Ammon's horn (tissue), 1 donor: Measurements from ENCODE around the gene MRPL45.

Experiments used
- DNase-seq: peaks from one replicate; pipeline ENCODE4 v3.0.0-alpha.2; 2016; ENCODE audit warnings: low spot score

The MRPL45 gene

DNA sequence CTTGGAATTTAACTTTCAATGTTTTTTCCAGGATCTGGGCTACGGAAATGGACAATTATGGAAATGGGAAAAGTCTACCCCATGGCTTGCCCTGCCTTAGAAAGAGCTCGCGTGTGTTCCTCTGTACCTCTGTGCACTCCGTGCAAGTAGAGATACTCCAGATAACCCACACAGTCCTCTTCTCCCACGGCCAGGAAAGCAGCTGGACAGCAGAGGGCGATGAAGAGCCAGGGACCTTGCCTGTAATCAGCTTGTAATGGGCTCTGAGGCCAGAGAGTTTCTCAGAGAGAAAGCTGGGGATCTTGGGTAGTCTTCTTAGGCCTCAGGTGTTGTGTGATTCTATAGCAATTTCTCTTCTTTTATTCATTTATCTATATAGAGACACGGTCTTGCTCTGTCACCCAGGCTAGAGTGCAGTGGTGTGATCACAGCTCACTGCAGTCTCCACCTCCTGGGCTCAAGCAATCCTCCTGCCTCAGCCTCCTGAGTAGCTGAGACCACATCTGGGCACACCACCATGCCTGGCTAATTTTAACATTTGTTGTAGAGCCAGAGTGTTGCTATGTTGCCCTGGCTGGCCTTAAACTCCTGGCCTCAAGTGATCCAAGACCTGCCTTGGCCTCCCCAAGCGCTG lies 52.2 kb downstream of the MRPL45 start:
- DNase-seq: peak; percentile 94

GRCh38 chr17:38350035-38350434 lies 53.1 kb downstream of the MRPL45 start:
- DNase-seq: no peak

- DNase-seq: peak; percentile 96
Observed at GRCh38 chr17:38351412-38352222, 54.6 kb downstream of the MRPL45 start, which contains the start of gene SOCS7. Gene SOCS7, plus strand, starts transcription at chr17:38351844. Its CDS starts 209 bp downstream, at chr17:38352053.

DNA sequence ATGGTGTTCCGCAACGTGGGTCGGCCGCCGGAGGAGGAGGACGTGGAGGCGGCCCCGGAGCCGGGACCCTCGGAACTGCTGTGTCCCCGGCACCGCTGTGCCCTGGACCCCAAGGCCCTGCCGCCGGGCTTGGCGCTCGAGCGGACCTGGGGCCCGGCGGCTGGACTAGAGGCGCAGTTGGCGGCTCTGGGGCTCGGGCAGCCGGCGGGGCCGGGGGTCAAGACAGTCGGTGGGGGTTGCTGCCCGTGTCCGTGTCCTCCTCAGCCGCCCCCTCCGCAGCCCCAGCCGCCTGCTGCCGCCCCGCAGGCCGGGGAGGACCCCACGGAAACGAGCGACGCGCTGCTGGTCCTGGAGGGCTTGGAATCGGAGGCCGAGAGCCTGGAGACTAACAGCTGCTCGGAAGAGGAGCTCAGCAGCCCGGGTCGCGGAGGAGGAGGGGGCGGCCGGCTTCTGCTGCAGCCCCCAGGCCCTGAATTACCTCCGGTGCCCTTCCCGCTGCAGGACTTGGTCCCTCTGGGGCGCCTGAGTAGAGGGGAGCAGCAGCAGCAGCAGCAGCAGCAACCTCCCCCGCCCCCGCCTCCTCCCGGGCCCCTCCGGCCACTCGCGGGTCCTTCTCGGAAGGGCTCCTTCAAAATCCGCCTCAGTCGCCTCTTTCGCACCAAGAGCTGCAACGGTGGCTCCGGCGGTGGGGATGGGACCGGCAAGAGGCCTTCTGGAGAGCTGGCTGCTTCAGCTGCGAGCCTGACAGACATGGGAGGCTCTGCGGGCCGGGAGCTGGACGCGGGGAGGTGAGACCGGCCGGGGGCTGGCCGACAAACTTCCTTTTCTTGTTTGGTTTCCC lies 55.5 kb downstream of the MRPL45 start:
- DNase-seq: no peak

GRCh38 chr17:38353086-38353604 lies 56.2 kb downstream of the MRPL45 start:
- DNase-seq: no peak

GRCh38 chr17:38353668-38354067 lies 56.7 kb downstream of the MRPL45 start:
- no peak for DNase-seq

GRCh38 chr17:38354466-38354865 lies 57.5 kb downstream of the MRPL45 start:
- DNase-seq: no peak

- DNase-seq: no peak
Observed at GRCh38 chr17:38355251-38355650, 58.3 kb downstream of the MRPL45 start.

- peak; percentile 64 for DNase-seq
Observed at GRCh38 chr17:38357486-38358123, 60.6 kb downstream of the MRPL45 start.

DNA sequence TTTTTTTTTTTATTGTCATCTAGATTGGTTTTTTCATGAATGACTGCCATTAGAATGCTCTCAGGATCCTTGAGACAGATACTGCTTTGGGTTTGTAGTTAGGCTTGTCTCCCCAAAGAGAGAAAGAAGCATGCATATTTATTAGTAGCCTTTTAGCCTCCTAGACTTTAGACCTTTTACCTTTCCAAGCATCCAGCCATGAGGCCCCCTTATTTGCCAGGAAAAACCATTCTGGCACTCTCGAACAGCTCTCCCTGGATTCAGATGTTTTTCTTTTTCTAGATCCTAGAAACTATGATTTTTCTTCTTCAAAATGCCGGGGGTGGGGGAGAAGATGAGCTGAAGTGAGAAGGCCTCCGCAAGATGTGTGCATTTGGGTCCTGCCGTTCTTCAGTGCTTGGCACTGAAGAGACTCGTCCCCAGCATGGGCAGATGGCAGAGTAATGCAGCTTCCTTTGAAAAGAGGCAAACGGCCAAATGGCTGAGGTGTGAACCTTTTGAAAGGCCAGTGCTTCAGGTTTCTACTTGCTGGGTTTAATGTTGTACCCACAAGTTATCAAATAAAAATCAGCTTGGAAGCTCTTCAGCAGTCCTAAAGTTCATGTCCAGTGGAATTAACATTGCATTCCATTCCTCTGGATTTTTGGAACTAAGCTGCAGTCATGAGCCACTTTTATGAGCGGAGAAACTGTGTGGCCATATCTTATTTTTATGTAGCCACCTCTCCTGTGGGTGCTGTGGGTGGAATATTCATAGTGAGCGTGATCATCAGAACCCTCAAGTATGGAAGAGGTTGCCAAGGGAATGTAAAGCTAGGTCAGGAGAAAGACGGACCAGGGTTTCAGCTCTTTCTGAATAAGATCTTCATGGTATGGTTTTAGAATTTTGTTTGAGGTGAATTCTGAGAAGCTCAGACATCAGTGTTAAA lies 61.9 kb downstream of the MRPL45 start:
- DNase-seq: no peak

GRCh38 chr17:38361694-38362465 lies 64.9 kb downstream of the MRPL45 start:
- DNase-seq: no peak

DNA sequence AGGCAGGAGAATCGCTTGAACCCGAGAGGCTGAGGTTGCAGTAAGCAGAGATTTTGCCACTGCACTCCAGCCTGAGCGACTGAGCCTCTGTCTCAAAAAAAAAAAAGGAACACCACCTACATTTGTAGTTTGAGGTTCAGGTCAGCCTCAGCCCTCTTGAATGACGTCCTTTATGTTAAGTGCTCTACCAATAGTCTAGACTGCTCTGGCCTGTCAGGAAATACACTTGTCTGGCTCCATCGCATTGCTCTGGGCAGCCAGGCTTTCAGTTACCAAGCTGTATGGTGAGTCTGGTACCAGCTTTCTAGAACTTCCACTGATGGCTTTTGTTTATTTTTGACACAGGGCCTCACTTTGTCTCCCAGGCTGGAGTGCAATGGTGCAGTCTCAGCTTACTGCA lies 66.0 kb downstream of the MRPL45 start:
- no peak for DNase-seq

DNA sequence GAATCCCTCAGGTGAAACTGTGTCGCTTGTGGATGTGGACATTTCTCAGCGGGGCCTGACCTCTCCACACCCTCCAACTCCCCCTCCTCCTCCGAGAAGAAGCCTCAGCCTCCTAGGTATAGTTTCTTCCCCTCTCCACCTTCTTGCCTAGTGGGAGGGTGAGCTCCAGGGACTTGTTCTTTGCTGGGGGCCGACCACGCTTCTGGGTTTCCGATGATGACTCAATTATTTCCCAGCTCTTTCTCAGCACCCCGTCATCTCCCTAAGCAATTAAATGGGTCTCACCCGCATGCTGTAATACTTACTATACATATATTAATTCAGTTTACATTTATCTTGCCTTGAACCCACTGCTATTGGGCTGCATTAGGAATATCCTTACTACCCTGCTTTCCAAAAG lies 67.8 kb downstream of the MRPL45 start:
- DNase-seq: no peak

DNA sequence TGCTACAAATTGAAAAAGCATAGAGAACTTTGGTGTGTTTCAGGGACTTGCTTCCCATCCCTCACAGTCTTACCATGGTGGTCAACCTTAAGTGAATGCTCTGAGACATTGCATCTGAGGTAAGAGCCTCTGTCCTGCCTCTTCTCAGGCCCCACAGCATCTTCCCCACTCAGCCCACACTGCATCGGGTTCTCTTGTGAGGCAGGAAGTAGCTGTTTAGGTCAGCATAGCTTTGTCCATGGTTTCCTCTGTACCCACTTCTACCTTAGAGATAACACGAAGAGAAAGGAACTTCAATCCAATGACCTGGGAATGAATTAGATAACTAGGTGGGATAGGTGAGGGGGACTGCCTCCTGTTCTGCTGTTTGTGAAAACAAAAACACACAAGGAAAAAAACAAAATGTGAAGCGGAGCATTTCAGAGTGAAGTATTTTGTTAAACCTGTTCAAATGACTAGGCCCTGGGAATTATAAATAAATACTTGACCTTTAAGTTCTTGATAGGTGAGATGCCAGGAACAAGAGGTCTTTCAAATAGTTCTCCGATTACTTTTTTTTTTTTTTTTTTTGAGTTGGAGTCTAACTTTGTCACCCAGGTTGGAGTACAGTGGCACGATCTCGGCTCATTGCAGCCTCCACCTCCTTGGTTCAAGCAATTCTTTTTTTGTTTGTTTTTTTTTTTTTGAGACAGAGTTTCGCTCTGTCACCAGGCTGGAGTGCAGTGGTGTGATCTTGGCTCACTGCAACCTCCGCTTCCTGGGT lies 72.3 kb downstream of the MRPL45 start:
- no peak for DNase-seq
